Activated T-helper 2 cell treated with anti-CD3 and anti-CD28 coated beads, Interferon-gamma antibody, Interleukin-2, Interleukin-4, amounts not matched to agents 10 μg/mL and 5 μg/mL and 100 μg/mL, durations not matched to agents 14 hours and 24 hours and 36 hours (primary cell): ENCODE measurements around the gene UQCRHL. TPM values are rescaled to one million over a fixed set of nuclear protein-coding genes. Genes with fewer than 3 reads are reported as not detected.

Source experiments
- total RNA-seq: library from RNA; stranded (reverse); gene quantifications from 2 replicates; pipeline ENCODE4 v1.2.3, GENCODE V29; 2022

Gene UQCRHL
- total RNA-seq, 1 donor from 2014 or later: 1.5 TPM

Other genes starting within 250 kb of the UQCRHL start
- 30.1 and 32.5 TPM in 2 replicates for gene AGMAT, start 222.6 kb downstream of the UQCRHL start, total RNA-seq
- 46.4 and 47.7 TPM in 2 replicates for gene DDI2, start 190.2 kb downstream of the UQCRHL start, total RNA-seq
- gene PLEKHM2, start 123.3 kb downstream of the UQCRHL start, total RNA-seq: 55.9 and 61.6 TPM in 2 replicates
- gene SLC25A34, start 71.4 kb downstream of the UQCRHL start, total RNA-seq: 1.1 and 1.6 TPM in 2 replicates
- not detected in 2 replicates for gene TMEM82, start 65.2 kb downstream of the UQCRHL start, total RNA-seq
- not detected in 2 replicates for gene FBLIM1, start 48.9 kb downstream of the UQCRHL start, total RNA-seq
- gene SPEN, start 40.1 kb upstream of the UQCRHL start, total RNA-seq: 75.0 and 75.9 TPM in 2 replicates
- 65.7 and 67.8 TPM in 2 replicates for gene ZBTB17, start 168.5 kb upstream of the UQCRHL start, total RNA-seq
- gene SRARP, start 196.6 kb upstream of the UQCRHL start, total RNA-seq: not detected in 2 replicates
- gene HSPB7, start 210.4 kb upstream of the UQCRHL start, total RNA-seq: not detected in 2 replicates
- gene CLCNKA, start 214.4 kb upstream of the UQCRHL start, total RNA-seq: not detected in 2 replicates
- not detected in 2 replicates for gene CLCNKB, start 236.1 kb upstream of the UQCRHL start, total RNA-seq